ENCODE results near the gene SARS2. TPM values are rescaled to one million over a fixed set of nuclear protein-coding genes. Genes with fewer than 3 reads are reported as not detected.
A peak's percentile ranks its signal among the peaks of the same experiment; 100 is the strongest.

Gene SARS2
- total RNA-seq, 4 donors from 2014 or later, result 12.7 to 21.6 (median 15.8) TPM

GRCh38 chr19:38899447-38900201 is 30.9 kb downstream of the SARS2 start, which contains the start of the genes NFKBIB and SIRT2:
Gene NFKBIB, plus strand, starts transcription at chr19:38899969. Its CDS starts 64 bp downstream, at chr19:38900033.
Gene SIRT2, minus strand, starts transcription at chr19:38899618. Its CDS starts 97 bp downstream, at chr19:38899521.
- Histone ChIP-seq H3K4me3 (peak within 1 kb of the TSS; percentile 76 to 91 (median 78)), H3K27me3 (no peaks in the 10 kb centered on the region), H3K36me3 (peaks cover 0 to under 1% (median 0%) of the 10 kb centered on the region in 3 donors), H3K27ac (peak within 1 kb of the TSS; percentile 88 to 96 (median 90)), H3K4me1 (peaks cover 0 to 49% (median 14%) of the 10 kb centered on the region in 4 donors), H3K9me3 (peaks cover 0 to 2% (median 0%) of the 10 kb centered on the region in 4 donors)
- 0 to 1% methylated on average over 32 to 54 of the region's 64 CpGs for WGBS, 2 donors
- TF ChIP-seq EP300 (IDR thresholded peaks at IDR 0.05) (peak; percentile 93 to 94), CTCF (IDR thresholded peaks at IDR 0.05) (peak in 2 of 5 experiments; percentile 25 to 36), POLR2A (IDR thresholded peaks at IDR 0.05) (peak; percentile 67 to 89)
- peak; percentile 99 for DNase-seq (ENCODE audit: low spot score in 2 of 2)

- peak overlapping the region; percentile 83 to 96 (median 89) for H3K27ac ChIP-seq
- 6% methylated on average over 23 to 24 of the region's 25 CpGs for WGBS, 2 donors
- no peak for TF ChIP-seq CTCF (IDR thresholded peaks at IDR 0.05)
- no peak for TF ChIP-seq EP300 (IDR thresholded peaks at IDR 0.05)
- no peak for TF ChIP-seq POLR2A (IDR thresholded peaks at IDR 0.05)
Observed at GRCh38 chr19:38898788-38899446, 31.6 kb downstream of the SARS2 start.

GRCh38 chr19:38894968-38895367 is 35.6 kb downstream of the SARS2 start:
- H3K9me3 ChIP-seq, result no peaks in the 10 kb centered on the region
- H3K27me3 ChIP-seq, result no peaks in the 10 kb centered on the region
- H3K27ac ChIP-seq, result peak overlapping the region in 1 of 4 donors; percentile 34
- H3K36me3 ChIP-seq, result peaks cover 0 to 42% (median 2%) of the 10 kb centered on the region in 3 donors
- H3K4me3 ChIP-seq, result no peak overlapping the region
- TF ChIP-seq EP300 (IDR thresholded peaks at IDR 0.05) (no peak), CTCF (IDR thresholded peaks at IDR 0.05) (no peak), POLR2A (IDR thresholded peaks at IDR 0.05) (no peak)
- DNase-seq (ENCODE audit: low spot score in 2 of 2), result no peak
- 74 to 80% methylated on average over 9 of the region's 9 CpGs for WGBS, 2 donors
- H3K4me1 ChIP-seq, result peaks cover 0 to 42% (median 12%) of the 10 kb centered on the region in 4 donors

More at GRCh38 chr19:38898788-38899446, 31.6 kb downstream of the SARS2 start:
- peak overlapping the region; percentile 67 to 91 (median 76) for H3K4me3 ChIP-seq
- peaks cover 0 to 2% (median 0%) of the 10 kb centered on the region in 4 donors for H3K9me3 ChIP-seq
- peak in 1 of 2 donors; percentile 18 for DNase-seq (ENCODE audit: low spot score in 2 of 2)
- peaks cover 0 to 49% (median 14%) of the 10 kb centered on the region in 4 donors for H3K4me1 ChIP-seq
- H3K36me3 ChIP-seq, result peaks cover 0 to 2% (median 0%) of the 10 kb centered on the region in 3 donors
- H3K27me3 ChIP-seq, result no peaks in the 10 kb centered on the region

GRCh38 chr19:38893341-38893771 is 37.2 kb downstream of the SARS2 start:
- Histone ChIP-seq H3K27me3 (no peaks in the 10 kb centered on the region), H3K36me3 (peaks cover 0 to 58% (median 5%) of the 10 kb centered on the region in 3 donors), H3K4me1 (peaks cover 0 to 37% (median 9%) of the 10 kb centered on the region in 4 donors), H3K27ac (peak overlapping the region in 2 of 4 donors; percentile 8 to 11), H3K9me3 (no peaks in the 10 kb centered on the region), H3K4me3 (no peak overlapping the region)
- no peak for DNase-seq (ENCODE audit: low spot score in 2 of 2)
- WGBS, 2 donors, result 80 to 82% methylated on average over 9 to 14 of the region's 14 CpGs
- TF ChIP-seq CTCF (IDR thresholded peaks at IDR 0.05) (no peak), EP300 (IDR thresholded peaks at IDR 0.05) (no peak), POLR2A (IDR thresholded peaks at IDR 0.05) (no peak)

All from tibial nerve (tissue), 4 donors.